COLO668 (cell line): ENCODE data around the gene AMPH.
"Not testable (repeated sequence)": the region's sequence is repeated elsewhere in the genome, so short reads cannot be mapped to it uniquely, and the experiment has no call there.

Experiments
- DNase-seq: peaks from one replicate; lab custom pipeline; 2025; ENCODE audit not compliant: unreplicated experiment; lab: John Stamatoyannopoulos, UW

AMPH gene

GRCh38 chr7:38398725-38399321, 232.3 kb downstream of the AMPH start:
- DNase-seq, result peak; percentile 56

- no peak for DNase-seq
Measured at GRCh38 chr7:38396852-38397251, 234.3 kb downstream of the AMPH start.

- not testable (repeated sequence) for DNase-seq
Measured at GRCh38 chr7:38395921-38396552, 235.1 kb downstream of the AMPH start.

GRCh38 chr7:38394660-38395059, 236.5 kb downstream of the AMPH start:
- no peak for DNase-seq

- no peak for DNase-seq
Measured at GRCh38 chr7:38393874-38394273, 237.3 kb downstream of the AMPH start.

GRCh38 chr7:38391751-38392150, 239.4 kb downstream of the AMPH start:
- DNase-seq, result no peak

- DNase-seq, result no peak
Measured at GRCh38 chr7:38385682-38386081, 245.5 kb downstream of the AMPH start.

GRCh38 chr7:38383281-38383680, 247.9 kb downstream of the AMPH start:
- DNase-seq, result no peak

GRCh38 chr7:38382684-38383083, 248.5 kb downstream of the AMPH start:
- no peak for DNase-seq

- DNase-seq, result no peak
Measured at GRCh38 chr7:38375453-38375852, 255.7 kb downstream of the AMPH start.

- peak; percentile 34 for DNase-seq
Measured at GRCh38 chr7:38374507-38374906, 256.7 kb downstream of the AMPH start.

- no peak for DNase-seq
Measured at GRCh38 chr7:38373155-38373554, 258.0 kb downstream of the AMPH start.

GRCh38 chr7:38372290-38372689, 258.9 kb downstream of the AMPH start:
- DNase-seq, result no peak

- peak; percentile 88 for DNase-seq
Measured at GRCh38 chr7:38369816-38370493, 261.2 kb downstream of the AMPH start.

GRCh38 chr7:38368191-38368605, 263.0 kb downstream of the AMPH start:
- peak; percentile 80 for DNase-seq

- no peak for DNase-seq
Measured at GRCh38 chr7:38367301-38367890, 263.8 kb downstream of the AMPH start.

GRCh38 chr7:38363379-38363778, 267.8 kb downstream of the AMPH start:
- peak; percentile 51 for DNase-seq

- not testable (repeated sequence) for DNase-seq
Measured at GRCh38 chr7:38362611-38363237, 268.4 kb downstream of the AMPH start.

- DNase-seq, result no peak
Measured at GRCh38 chr7:38360776-38361175, 270.4 kb downstream of the AMPH start.

GRCh38 chr7:38359071-38359601, 272.0 kb downstream of the AMPH start:
- not testable (repeated sequence) for DNase-seq

- peak; percentile 24 for DNase-seq
Measured at GRCh38 chr7:38358273-38358831, 272.8 kb downstream of the AMPH start.
